H1 (cell line): ENCODE data around the gene CPNE4. TPM values are rescaled to one million over a fixed set of nuclear protein-coding genes. Genes with fewer than 3 reads are reported as not detected.

Source experiments
- CTCF ChIA-PET: fragments of 300-600 bp; sonication (Branson Sonifier 250); formaldehyde crosslinking; loops from one replicate; lab custom pipeline; 2021; ENCODE audit not compliant: partially characterized antibody; lab: Charles Lee
- POLR2A ChIA-PET: fragments of 300-600 bp; sonication (Branson Sonifier 250); formaldehyde crosslinking; loops from one replicate; lab custom pipeline; 2021; ENCODE audit warnings: inconsistent platforms; ENCODE audit not compliant: partially characterized antibody; lab: Charles Lee
- DNase-seq, 2 experiments: peaks; one replicate each; pipeline versions ENCODE4 v3.0.0 to v3.0.0-alpha.2; 2010 to 2022; ENCODE audit warnings: low spot score in 2 of 2, low read depth in 1 of 2, mixed read lengths in 1 of 2
- FAIRE-seq: peaks from 2 replicates; lab custom pipeline; 2011; peaks lifted over from hg19 to GRCh38; lab: Jason Lieb, UNC
- H2AFZ ChIP-seq: 2 replicates; pipeline ENCODE4 v1.8.1; 2012; ENCODE audit warnings: low read length, inconsistent platforms
- H2AK5ac ChIP-seq: 2 replicates; pipeline ENCODE4 v1.6.1; 2013; ENCODE audit warnings: low read depth, low read length
- H2BK120ac ChIP-seq: replicated peaks from 2 replicates; pipeline ENCODE3; 2013; ENCODE audit warnings: low read depth, low read length, inconsistent platforms
- H2BK12ac ChIP-seq: 2 replicates; pipeline ENCODE4 v1.6.1; 2013; ENCODE audit warnings: low read depth, low read length
- H2BK15ac ChIP-seq: 2 replicates; pipeline ENCODE4 v1.6.1; 2013; ENCODE audit warnings: low read length
- H2BK20ac ChIP-seq: 2 replicates; pipeline ENCODE4 v1.6.1; 2013; ENCODE audit warnings: low read length
- H2BK5ac ChIP-seq: 2 replicates; pipeline ENCODE4 v1.6.1; 2013; ENCODE audit warnings: low read depth, low read length
- H3K14ac ChIP-seq: 2 replicates; pipeline ENCODE4 v1.6.1; 2013; ENCODE audit warnings: inconsistent platforms; ENCODE audit not compliant: insufficient read length
- H3K18ac ChIP-seq: 2 replicates; pipeline ENCODE4 v1.6.1; 2013; ENCODE audit warnings: low read length; ENCODE audit errors: extremely low read depth
- H3K23ac ChIP-seq: 2 replicates; pipeline ENCODE4 v1.6.1; 2013; ENCODE audit warnings: inconsistent platforms; ENCODE audit not compliant: insufficient read length
- H3K23me2 ChIP-seq: 2 replicates; pipeline ENCODE4 v1.6.1; 2013; ENCODE audit warnings: low read depth, low read length
- H3K27ac ChIP-seq: 2 replicates; pipeline ENCODE4 v1.6.1; 2011; ENCODE audit warnings: low read depth, low read length, inconsistent platforms
- H3K27me3 ChIP-seq, 4 experiments: replicated peaks in 1 of 4; 1 replicate in 1 of 4; 2 replicates in 3 of 4; pipeline versions ENCODE4 v1.6.1 to v1.8.1; 2011 to 2013; ENCODE audit warnings: low read length in 3 of 4, mild to moderate bottlenecking in 3 of 4, inconsistent platforms in 2 of 4, mixed read lengths in 2 of 4, moderate library complexity in 1 of 4; ENCODE audit not compliant: control insufficient read depth in 3 of 4, insufficient read depth in 3 of 4; ENCODE audit errors: extremely low read depth in 1 of 4
- H3K36me3 ChIP-seq, 4 experiments: 2 replicates each; pipeline versions ENCODE4 v1.6.1 to v1.8.1; 2011 to 2013; ENCODE audit warnings: mild to moderate bottlenecking in 4 of 4, low read length in 3 of 4, moderate library complexity in 2 of 4, control low read depth in 1 of 4, inconsistent platforms in 1 of 4; ENCODE audit not compliant: insufficient read depth in 4 of 4, control insufficient read depth in 2 of 4
- H3K4ac ChIP-seq: replicated peaks from 2 replicates; pipeline ENCODE3; 2013; ENCODE audit warnings: low read length, low read depth, mixed read lengths, inconsistent platforms; ENCODE audit not compliant: insufficient read length
- H3K4me1 ChIP-seq, 4 experiments: replicated peaks in 1 of 4; 1 replicate in 1 of 4; 2 replicates in 3 of 4; pipeline versions ENCODE4 v1.6.1 to v1.8.1; 2011 to 2013; ENCODE audit warnings: low read length in 3 of 4, inconsistent platforms in 2 of 4, mixed read lengths in 1 of 4; ENCODE audit not compliant: insufficient read depth in 4 of 4, control insufficient read depth in 3 of 4
- H3K4me2 ChIP-seq, 2 experiments: 2 replicates each; pipeline versions ENCODE4 v1.6.1 to v1.8.1; 2011 to 2013; ENCODE audit warnings: low read depth in 2 of 2, low read length in 2 of 2, control low read depth in 1 of 2, inconsistent platforms in 1 of 2, mild to moderate bottlenecking in 1 of 2; ENCODE audit not compliant: insufficient read depth in 1 of 2
- H3K4me3 ChIP-seq, 4 experiments: fragments of 200-600, 300-600 bp in 1 of 4; sonication (generic), shearing (Covaris generic), sonication (Bioruptor Twin) in 1 of 4; 2 replicates each; pipeline versions ENCODE4 v1.5.1 to v1.8.1; 2011 to 2016; ENCODE audit warnings: low read length in 4 of 4, low read depth in 3 of 4, control low read depth in 2 of 4, inconsistent platforms in 2 of 4, mild to moderate bottlenecking in 2 of 4, mixed read lengths in 1 of 4, moderate library complexity in 1 of 4; ENCODE audit not compliant: insufficient read depth in 2 of 4; ENCODE audit errors: extremely low read depth in 1 of 4
- H3K56ac ChIP-seq: replicated peaks from 2 replicates; pipeline ENCODE3; 2013; ENCODE audit warnings: low read depth, mild to moderate bottlenecking, mixed read lengths, low read length, inconsistent platforms; ENCODE audit not compliant: insufficient read length
- H3K79me1 ChIP-seq: 2 replicates; pipeline ENCODE4 v1.6.1; 2013; ENCODE audit warnings: low read depth, low read length, control low read depth
- H3K79me2 ChIP-seq, 2 experiments: 2 replicates each; pipeline versions ENCODE4 v1.6.1 to v1.8.1; 2012 to 2013; ENCODE audit warnings: low read length in 2 of 2, mild to moderate bottlenecking in 2 of 2, inconsistent platforms in 1 of 2; ENCODE audit not compliant: insufficient read depth in 2 of 2, control insufficient read depth in 1 of 2
- H3K9ac ChIP-seq, 4 experiments: replicated peaks in 1 of 4; 1 replicate in 1 of 4; 2 replicates in 3 of 4; pipeline versions ENCODE4 v1.6.1 to v1.8.1; 2011 to 2013; ENCODE audit warnings: low read depth in 3 of 4, low read length in 3 of 4, control low read depth in 2 of 4, mild to moderate bottlenecking in 2 of 4, moderate library complexity in 2 of 4, inconsistent platforms in 1 of 4; ENCODE audit errors: extremely low read depth in 1 of 4
- H3K9me3 ChIP-seq, 2 experiments: 2 replicates each; pipeline versions ENCODE4 v1.6.1 to v1.8.1; 2012 to 2013; ENCODE audit warnings: mild to moderate bottlenecking in 2 of 2, moderate library complexity in 2 of 2, control low read depth in 1 of 2, inconsistent platforms in 1 of 2, low read depth in 1 of 2, low read length in 1 of 2, mixed read lengths in 1 of 2; ENCODE audit not compliant: insufficient read depth in 2 of 2
- H4K20me1 ChIP-seq, 2 experiments: replicated peaks in 1 of 2; 2 replicates each; pipeline versions ENCODE3 to v1.8.1; 2011 to 2013; ENCODE audit warnings: inconsistent platforms in 2 of 2, low read length in 2 of 2, mild to moderate bottlenecking in 1 of 2; ENCODE audit not compliant: insufficient read depth in 2 of 2, control insufficient read depth in 1 of 2
- H4K5ac ChIP-seq: 2 replicates; pipeline ENCODE4 v1.6.1; 2013; ENCODE audit warnings: low read length, low read depth, mixed read lengths, inconsistent platforms; ENCODE audit not compliant: insufficient read length
- H4K8ac ChIP-seq: 2 replicates; pipeline ENCODE4 v1.8.0; 2013; ENCODE audit warnings: mild to moderate bottlenecking, moderate library complexity, low read length, inconsistent platforms; ENCODE audit not compliant: insufficient read depth; ENCODE audit errors: extremely low read depth
- H4K91ac ChIP-seq: replicated peaks from 2 replicates; pipeline ENCODE3; 2013; ENCODE audit warnings: low read length, mixed read lengths, inconsistent platforms; ENCODE audit not compliant: insufficient read length
- TBP ChIP-seq: IDR thresholded peaks from 2 replicates; pipeline ENCODE4 v1.6.1; 2011; ENCODE audit warnings: low read depth, low read length, improper control_type of control experiment
- YY1 ChIP-seq: IDR thresholded peaks from 2 replicates; pipeline ENCODE4 v1.6.1; 2011; ENCODE audit warnings: low read depth, mild to moderate bottlenecking, low read length
- WGBS, 2 experiments: shearing (Covaris generic) in 1 of 2; methylation state at CpG; one replicate each; pipeline versions ENCODE4 v1.1.6 to v1.1.7; 2013 to 2015; ENCODE audit warnings: low lambda C conversion rate in 2 of 2, mixed read lengths in 2 of 2, inconsistent platforms in 1 of 2, low coverage in 1 of 2, missing lambda C conversion rate in 1 of 2; ENCODE audit not compliant: insufficient replicate concordance in 2 of 2, insufficient coverage in 1 of 2, insufficient read length in 1 of 2; ENCODE audit errors: extremely low coverage in 1 of 2, missing lambda C conversion rate in 1 of 2; 5-methylcytosine and 5-hydroxymethylcytosine counted together
- polyA plus RNA-seq, 7 experiments: library from polyadenylated mRNA; depleted of rRNA in 3 of 7; stranded (reverse) in 5 of 7; unstranded in 2 of 7; fragments of >200 nt in 5 of 7; fragments of 200-250 nt in 2 of 7; gene quantifications; 1 replicate in 5 of 7; 2 replicates in 1 of 7; 4 replicates in 1 of 7; pipeline versions ENCODE4 v1.2.1 to v1.2.3, GENCODE V29; 2011 to 2013; ENCODE audit warnings: missing spikeins in 2 of 7, mixed read lengths in 2 of 7
- total RNA-seq: library from RNA; stranded (reverse); fragmentation: NEBNext Ultra II Directional; extraction: Animal tissue kit (Norgen Biotek cat#: 25700); gene quantifications from 2 replicates; pipeline ENCODE4 v1.2.1, GENCODE V29; 2021

The CPNE4 gene
- total and polyA plus RNA-seq, 2 of the 8 experiments (the other 6 are each of a cell fraction or from before 2014, with no cell fraction given), result 0.82 to 3.8 TPM

GRCh38 chr3:131796558-131797198, 238.1 kb downstream of the CPNE4 start:
- H4K8ac ChIP-seq, result no peak overlapping the region
- H3K4me3 ChIP-seq, result peak overlapping the region in 1 of 4 experiments; percentile 13; a peak in 1 of 8 replicates
- no peak overlapping the region for H3K27ac ChIP-seq
- H3K14ac ChIP-seq, result no peak overlapping the region
- no peak overlapping the region for H2BK20ac ChIP-seq
- no peak overlapping the region for H4K91ac ChIP-seq
- H3K4me2 ChIP-seq, result peak overlapping the region; percentile 39 to 44; a peak in 2 of 4 replicates
- peak; percentile 78 for FAIRE-seq
- no peak overlapping the region for H2AK5ac ChIP-seq
- peaks cover 2 to 16% (median 12%) of the 10 kb centered on the region in 4 experiments; a peak in 5 of 7 replicates for H3K4me1 ChIP-seq
- H4K5ac ChIP-seq, result no peak overlapping the region
- H2BK5ac ChIP-seq, result 0 out of 2 replicates have a peak overlapping the region, but pooled peaks have one; percentile 54
- H3K79me2 ChIP-seq, result no peaks in the 10 kb centered on the region
- no peaks in the 10 kb centered on the region for H4K20me1 ChIP-seq
- no peak overlapping the region for H3K9ac ChIP-seq
- H3K79me1 ChIP-seq, result no peaks in the 10 kb centered on the region
- CTCF ChIA-PET, result interaction anchor here (0.6 to 6.9 kb wide), 28 partner anchors 9 to 617 kb away, joined by 3 to 83 read pairs (median 6); partner anchors contain the start of gene CPNE4
- no peak overlapping the region for H3K56ac ChIP-seq
- no peak overlapping the region for H2AFZ ChIP-seq
- POLR2A ChIA-PET, result no interaction called here
- no peaks in the 10 kb centered on the region for H3K27me3 ChIP-seq
- H3K36me3 ChIP-seq, result no peaks in the 10 kb centered on the region
- DNase-seq, result peak in 1 of 2 experiments; percentile 7
- H2BK12ac ChIP-seq, result no peak overlapping the region
- H3K18ac ChIP-seq, result no peak overlapping the region
- H3K23ac ChIP-seq, result no peak overlapping the region
- 15% methylated on average over 4 of the region's 4 CpGs; no CpG with 5 or more reads in 1 of the 2 experiments for WGBS, 2 experiments
- no peak overlapping the region for H3K4ac ChIP-seq
- peak overlapping the region; percentile 68 for H2BK120ac ChIP-seq
- no peak overlapping the region for H2BK15ac ChIP-seq
- H3K23me2 ChIP-seq, result no peaks in the 10 kb centered on the region
- H3K9me3 ChIP-seq, result no peaks in the 10 kb centered on the region
- TF ChIP-seq YY1 (0 out of 2 replicates have a peak, but pooled peaks have one; percentile 18), TBP (no peak)
- TF ChIP-seq, all 59 proteins: peak for 1
